22Rv1 (cell line): ENCODE measurements around the gene ZNF384.
"Not testable (repeated sequence)": the region's sequence is repeated elsewhere in the genome, so short reads cannot be mapped to it uniquely, and the experiment has no call there.

Experiments used
- ZFX ChIP-seq: fragments of 450-650 bp; IDR thresholded peaks from 2 replicates; pipeline ENCODE4 v1.6.1; 2017; ENCODE audit warnings: antibody characterized with exemption, borderline replicate concordance
- TF ChIP-seq, protein P1 (sequence below): fragments of 450-650 bp; IDR thresholded peaks from 2 replicates; pipeline ENCODE4 v1.5.1; 2017; ENCODE audit warnings: mild to moderate bottlenecking

DNA sequence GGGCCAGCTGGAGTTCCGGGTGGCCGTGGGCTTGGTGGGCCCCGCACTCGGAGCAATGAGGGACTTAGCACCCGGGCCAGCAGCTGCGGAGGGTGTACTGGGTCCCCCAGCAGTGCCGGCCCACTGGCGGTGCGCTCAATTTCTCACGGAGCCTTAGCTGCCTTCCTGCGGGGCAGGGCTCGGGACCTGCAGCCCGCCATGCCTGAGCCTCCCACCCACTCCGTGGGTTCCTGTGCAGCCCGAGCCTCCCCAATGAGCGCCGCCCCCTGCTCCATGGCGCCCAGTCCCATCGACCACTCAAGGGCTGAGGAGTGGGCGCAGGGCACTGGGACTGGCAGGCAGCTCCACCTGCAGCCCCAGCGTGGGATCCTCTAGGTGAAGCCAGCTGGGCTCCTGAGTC, 19.2 kb upstream of the ZNF384 start:
- TF ChIP-seq, protein P1, sequence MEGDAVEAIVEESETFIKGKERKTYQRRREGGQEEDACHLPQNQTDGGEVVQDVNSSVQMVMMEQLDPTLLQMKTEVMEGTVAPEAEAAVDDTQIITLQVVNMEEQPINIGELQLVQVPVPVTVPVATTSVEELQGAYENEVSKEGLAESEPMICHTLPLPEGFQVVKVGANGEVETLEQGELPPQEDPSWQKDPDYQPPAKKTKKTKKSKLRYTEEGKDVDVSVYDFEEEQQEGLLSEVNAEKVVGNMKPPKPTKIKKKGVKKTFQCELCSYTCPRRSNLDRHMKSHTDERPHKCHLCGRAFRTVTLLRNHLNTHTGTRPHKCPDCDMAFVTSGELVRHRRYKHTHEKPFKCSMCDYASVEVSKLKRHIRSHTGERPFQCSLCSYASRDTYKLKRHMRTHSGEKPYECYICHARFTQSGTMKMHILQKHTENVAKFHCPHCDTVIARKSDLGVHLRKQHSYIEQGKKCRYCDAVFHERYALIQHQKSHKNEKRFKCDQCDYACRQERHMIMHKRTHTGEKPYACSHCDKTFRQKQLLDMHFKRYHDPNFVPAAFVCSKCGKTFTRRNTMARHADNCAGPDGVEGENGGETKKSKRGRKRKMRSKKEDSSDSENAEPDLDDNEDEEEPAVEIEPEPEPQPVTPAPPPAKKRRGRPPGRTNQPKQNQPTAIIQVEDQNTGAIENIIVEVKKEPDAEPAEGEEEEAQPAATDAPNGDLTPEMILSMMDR, result not testable (repeated sequence)
- not testable (repeated sequence) for TF ChIP-seq ZFX
